ENCODE results near the gene LCK.
"Not testable (repeated sequence)": the region's sequence is repeated elsewhere in the genome, so short reads cannot be mapped to it uniquely, and the experiment has no call there.

The LCK gene

DNA sequence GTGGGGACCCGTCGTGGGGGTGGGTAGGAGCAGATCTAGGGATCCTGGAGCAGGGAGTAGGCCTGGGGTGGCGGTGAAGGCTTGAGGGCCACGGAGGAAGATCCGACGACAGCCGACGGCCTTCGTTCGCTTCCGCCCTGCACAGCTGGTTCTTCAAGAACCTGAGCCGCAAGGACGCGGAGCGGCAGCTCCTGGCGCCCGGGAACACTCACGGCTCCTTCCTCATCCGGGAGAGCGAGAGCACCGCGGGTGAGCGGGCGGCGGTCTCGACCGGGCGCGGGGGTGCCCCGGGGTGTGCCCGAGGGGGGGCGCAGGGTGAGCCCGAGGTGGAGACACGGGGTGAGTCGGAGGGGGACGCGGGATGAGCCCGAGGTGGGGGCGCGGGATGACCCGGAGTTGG, 24.4 kb downstream of the LCK start:
- no peak overlapping the region for H4K91ac ChIP-seq (ENCODE audit: low read length)
- no peak overlapping the region for H2BK5ac ChIP-seq (ENCODE audit: low read depth, low read length, poor library complexity, severe bottlenecking)
- WGBS: 72% methylated on average over 41 of the region's 41 CpGs
- H3K18ac ChIP-seq (ENCODE audit: low read depth in 1 of 2, low read length in 2 of 2): no peak overlapping the region
- peaks cover 8% of the 10 kb centered on the region for H3K4me1 ChIP-seq (ENCODE audit: control insufficient read depth, insufficient read depth, low read depth, low read length)
- H3K14ac ChIP-seq (ENCODE audit: low read length in 2 of 2): no peak overlapping the region
- H2BK12ac ChIP-seq (ENCODE audit: low read length in 2 of 2): no peak overlapping the region
- H3K36me3 ChIP-seq (ENCODE audit: control insufficient read depth in 1 of 2, insufficient read depth in 2 of 2, low read depth in 1 of 2, low read length in 2 of 2): no peaks in the 10 kb centered on the region
- H3K79me1 ChIP-seq (replicated peaks; ENCODE audit: low read length, poor library complexity, severe bottlenecking): no peaks in the 10 kb centered on the region
- H3K27me3 ChIP-seq (ENCODE audit: control insufficient read depth in 1 of 2, insufficient read depth in 1 of 2, low read length in 2 of 2): peaks cover 13 to 79% of the 10 kb centered on the region in 2 experiments
- H4K8ac ChIP-seq (ENCODE audit: low read length): no peak overlapping the region
- no peaks in the 10 kb centered on the region for H3K9me3 ChIP-seq (ENCODE audit: control insufficient read depth, low read length)
- H3K27ac ChIP-seq (ENCODE audit: low read length, poor library complexity, severe bottlenecking): no peak overlapping the region
- H2BK120ac ChIP-seq (ENCODE audit: low read depth, low read length): no peak overlapping the region
- H3K4me2 ChIP-seq (ENCODE audit: low read length, poor library complexity, severe bottlenecking): no peak overlapping the region
- no peak overlapping the region for H2AK5ac ChIP-seq (ENCODE audit: low read length, severe bottlenecking)
- no peak overlapping the region for H3K23ac ChIP-seq (ENCODE audit: low read length in 2 of 2)
- H2BK15ac ChIP-seq (ENCODE audit: low read depth, poor library complexity, severe bottlenecking): no peak overlapping the region
- H3K4me3 ChIP-seq (ENCODE audit: insufficient read depth in 1 of 2, low read depth in 1 of 2, low read length in 2 of 2): no peak overlapping the region
- no peak overlapping the region for H2AFZ ChIP-seq (ENCODE audit: low read depth, low read length)
- H3K9ac ChIP-seq (ENCODE audit: low read length): no peak overlapping the region
- DNase-seq: no peak
- H3K4ac ChIP-seq (ENCODE audit: low read depth in 1 of 2, low read length in 2 of 2): no peak overlapping the region

DNA sequence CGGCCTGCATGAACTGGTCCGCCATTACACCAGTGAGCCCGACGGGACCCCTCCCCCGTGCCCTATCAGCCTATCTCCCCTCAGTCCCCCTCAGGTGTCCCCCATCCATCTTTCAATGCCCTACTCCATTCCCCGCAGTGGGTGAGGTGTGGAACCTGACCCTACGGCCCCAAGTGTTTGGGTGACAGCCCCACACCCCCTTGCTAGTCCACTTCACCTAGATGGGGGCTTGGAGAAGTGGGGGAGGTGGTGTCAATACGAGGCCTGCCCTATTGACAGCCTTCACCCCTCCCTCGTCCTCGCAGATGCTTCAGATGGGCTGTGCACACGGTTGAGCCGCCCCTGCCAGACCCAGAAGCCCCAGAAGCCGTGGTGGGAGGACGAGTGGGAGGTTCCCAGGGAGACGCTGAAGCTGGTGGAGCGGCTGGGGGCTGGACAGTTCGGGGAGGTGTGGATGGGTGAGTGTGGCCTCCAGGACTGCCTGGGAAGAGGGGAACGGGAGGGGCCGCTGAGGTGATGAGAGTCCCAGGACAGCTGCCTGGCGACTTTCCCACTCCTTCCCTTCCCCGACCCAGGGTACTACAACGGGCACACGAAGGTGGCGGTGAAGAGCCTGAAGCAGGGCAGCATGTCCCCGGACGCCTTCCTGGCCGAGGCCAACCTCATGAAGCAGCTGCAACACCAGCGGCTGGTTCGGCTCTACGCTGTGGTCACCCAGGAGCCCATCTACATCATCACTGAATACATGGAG, 25.1 kb downstream of the LCK start:
- Histone ChIP-seq H3K4me2 (ENCODE audit: low read length, poor library complexity, severe bottlenecking) (no peak overlapping the region), H3K23ac (ENCODE audit: low read length in 2 of 2) (no peak overlapping the region), H2BK5ac (ENCODE audit: low read depth, low read length, poor library complexity, severe bottlenecking) (no peak overlapping the region), H3K9ac (ENCODE audit: low read length) (no peak overlapping the region), H2AK5ac (ENCODE audit: low read length, severe bottlenecking) (no peak overlapping the region), H3K14ac (ENCODE audit: low read length in 2 of 2) (no peak overlapping the region), H3K79me1 (replicated peaks; ENCODE audit: low read length, poor library complexity, severe bottlenecking) (no peaks in the 10 kb centered on the region), H3K4ac (ENCODE audit: low read depth in 1 of 2, low read length in 2 of 2) (no peak overlapping the region), H3K27me3 (ENCODE audit: control insufficient read depth in 1 of 2, insufficient read depth in 1 of 2, low read length in 2 of 2) (peaks cover 13 to 76% of the 10 kb centered on the region in 2 experiments), H2BK120ac (ENCODE audit: low read depth, low read length) (no peak overlapping the region), H3K36me3 (ENCODE audit: control insufficient read depth in 1 of 2, insufficient read depth in 2 of 2, low read depth in 1 of 2, low read length in 2 of 2) (no peaks in the 10 kb centered on the region), H3K18ac (ENCODE audit: low read depth in 1 of 2, low read length in 2 of 2) (no peak overlapping the region), H3K4me1 (ENCODE audit: control insufficient read depth, insufficient read depth, low read depth, low read length) (peaks cover 8% of the 10 kb centered on the region), H2AFZ (ENCODE audit: low read depth, low read length) (no peak overlapping the region), H3K9me3 (ENCODE audit: control insufficient read depth, low read length) (no peaks in the 10 kb centered on the region), H2BK12ac (ENCODE audit: low read length in 2 of 2) (no peak overlapping the region), H4K91ac (ENCODE audit: low read length) (no peak overlapping the region), H4K8ac (ENCODE audit: low read length) (no peak overlapping the region), H3K27ac (ENCODE audit: low read length, poor library complexity, severe bottlenecking) (no peak overlapping the region), H3K4me3 (ENCODE audit: insufficient read depth in 1 of 2, low read depth in 1 of 2, low read length in 2 of 2) (no peak overlapping the region), H2BK15ac (ENCODE audit: low read depth, poor library complexity, severe bottlenecking) (no peak overlapping the region)
- DNase-seq: no peak
- WGBS: 91% methylated on average over 30 of the region's 30 CpGs

DNA sequence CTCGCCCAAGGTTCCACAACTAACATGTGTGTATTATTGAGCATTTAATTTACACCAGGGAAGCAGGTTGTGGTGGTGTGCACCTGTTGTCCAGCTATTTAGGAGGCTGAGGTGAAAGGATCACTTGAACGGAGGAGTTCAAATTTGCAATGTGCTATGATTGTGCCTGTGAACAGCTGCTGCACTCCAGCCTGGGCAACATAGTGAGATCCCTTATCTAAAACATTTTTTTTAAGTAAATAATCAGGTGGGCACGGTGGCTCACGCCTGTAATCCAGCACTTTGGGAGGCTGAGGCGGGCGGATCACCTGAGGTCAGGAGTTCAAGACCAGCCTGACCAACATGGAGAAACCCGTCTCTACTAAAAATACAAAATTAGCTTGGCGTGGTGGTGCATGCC, 33.7 kb downstream of the LCK start:
- H4K91ac ChIP-seq (ENCODE audit: low read length); H3K14ac ChIP-seq (ENCODE audit: low read length in 2 of 2); H3K9me3 ChIP-seq (ENCODE audit: control insufficient read depth, low read length); H3K36me3 ChIP-seq (ENCODE audit: control insufficient read depth in 1 of 2, insufficient read depth in 2 of 2, low read depth in 1 of 2, low read length in 2 of 2); H2BK120ac ChIP-seq (ENCODE audit: low read depth, low read length); H2BK15ac ChIP-seq (ENCODE audit: low read depth, poor library complexity, severe bottlenecking); H3K18ac ChIP-seq (ENCODE audit: low read depth in 1 of 2, low read length in 2 of 2); H2AFZ ChIP-seq (ENCODE audit: low read depth, low read length); H3K79me1 ChIP-seq (replicated peaks; ENCODE audit: low read length, poor library complexity, severe bottlenecking); H3K9ac ChIP-seq (ENCODE audit: low read length); H2AK5ac ChIP-seq (ENCODE audit: low read length, severe bottlenecking); H2BK5ac ChIP-seq (ENCODE audit: low read depth, low read length, poor library complexity, severe bottlenecking); H3K4me2 ChIP-seq (ENCODE audit: low read length, poor library complexity, severe bottlenecking); H3K4ac ChIP-seq (ENCODE audit: low read depth in 1 of 2, low read length in 2 of 2); H2BK12ac ChIP-seq (ENCODE audit: low read length in 2 of 2); DNase-seq; H3K4me1 ChIP-seq (ENCODE audit: control insufficient read depth, insufficient read depth, low read depth, low read length); H3K4me3 ChIP-seq (ENCODE audit: insufficient read depth in 1 of 2, low read depth in 1 of 2, low read length in 2 of 2); H3K27ac ChIP-seq (ENCODE audit: low read length, poor library complexity, severe bottlenecking); H3K23ac ChIP-seq (ENCODE audit: low read length in 2 of 2); H3K27me3 ChIP-seq (ENCODE audit: control insufficient read depth in 1 of 2, insufficient read depth in 1 of 2, low read length in 2 of 2); H4K8ac ChIP-seq (ENCODE audit: low read length): not testable (repeated sequence)
- 94% methylated on average over 8 of the region's 8 CpGs for WGBS

DNA sequence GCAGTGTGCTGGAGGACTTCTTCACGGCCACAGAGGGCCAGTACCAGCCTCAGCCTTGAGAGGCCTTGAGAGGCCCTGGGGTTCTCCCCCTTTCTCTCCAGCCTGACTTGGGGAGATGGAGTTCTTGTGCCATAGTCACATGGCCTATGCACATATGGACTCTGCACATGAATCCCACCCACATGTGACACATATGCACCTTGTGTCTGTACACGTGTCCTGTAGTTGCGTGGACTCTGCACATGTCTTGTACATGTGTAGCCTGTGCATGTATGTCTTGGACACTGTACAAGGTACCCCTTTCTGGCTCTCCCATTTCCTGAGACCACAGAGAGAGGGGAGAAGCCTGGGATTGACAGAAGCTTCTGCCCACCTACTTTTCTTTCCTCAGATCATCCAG, 34.6 kb downstream of the LCK start:
- Histone ChIP-seq H2AFZ (ENCODE audit: low read depth, low read length) (no peak overlapping the region), H3K27ac (ENCODE audit: low read length, poor library complexity, severe bottlenecking) (no peak overlapping the region), H3K79me1 (replicated peaks; ENCODE audit: low read length, poor library complexity, severe bottlenecking) (no peaks in the 10 kb centered on the region), H2BK120ac (ENCODE audit: low read depth, low read length) (no peak overlapping the region), H3K9ac (ENCODE audit: low read length) (no peak overlapping the region), H3K14ac (ENCODE audit: low read length in 2 of 2) (no peak overlapping the region), H4K8ac (ENCODE audit: low read length) (no peak overlapping the region), H3K27me3 (ENCODE audit: control insufficient read depth in 1 of 2, insufficient read depth in 1 of 2, low read length in 2 of 2) (no peaks in the 10 kb centered on the region), H3K18ac (ENCODE audit: low read depth in 1 of 2, low read length in 2 of 2) (no peak overlapping the region), H2BK5ac (ENCODE audit: low read depth, low read length, poor library complexity, severe bottlenecking) (no peak overlapping the region), H3K36me3 (ENCODE audit: control insufficient read depth in 1 of 2, insufficient read depth in 2 of 2, low read depth in 1 of 2, low read length in 2 of 2) (no peaks in the 10 kb centered on the region), H2BK15ac (ENCODE audit: low read depth, poor library complexity, severe bottlenecking) (no peak overlapping the region), H2AK5ac (ENCODE audit: low read length, severe bottlenecking) (no peak overlapping the region), H3K4ac (ENCODE audit: low read depth in 1 of 2, low read length in 2 of 2) (no peak overlapping the region), H3K9me3 (ENCODE audit: control insufficient read depth, low read length) (no peaks in the 10 kb centered on the region), H3K4me1 (ENCODE audit: control insufficient read depth, insufficient read depth, low read depth, low read length) (no peaks in the 10 kb centered on the region), H4K91ac (ENCODE audit: low read length) (no peak overlapping the region), H3K4me3 (ENCODE audit: insufficient read depth in 1 of 2, low read depth in 1 of 2, low read length in 2 of 2) (no peak overlapping the region), H3K23ac (ENCODE audit: low read length in 2 of 2) (no peak overlapping the region), H3K4me2 (ENCODE audit: low read length, poor library complexity, severe bottlenecking) (no peak overlapping the region), H2BK12ac (ENCODE audit: low read length in 2 of 2) (no peak overlapping the region)
- 94% methylated on average over 3 of the region's 3 CpGs for WGBS
- DNase-seq: no peak

Measured in mesenchymal stem cell (in vitro differentiated cells and primary cell).